HepG2 (cell line): ENCODE data around the gene MYO3B. TPM values are rescaled to one million over a fixed set of nuclear protein-coding genes. Genes with fewer than 3 reads are reported as not detected.

ENCODE experiments used
- ATAC-seq: fragments of 200-7000 bp; cut with Tn5 transposase; 3 replicates; pipeline ENCODE4 v1.9.1; 2020; ENCODE audit warnings: mild to moderate bottlenecking, moderate library complexity
- BruUV-seq: library from RNA; stranded (reverse); fragments of 400-500 nt; replicated peaks from 2 replicates; lab custom pipeline; 2021; lab: Mats Ljungman, UMichigan
- CTCF ChIA-PET: fragments of 300-600 bp; formaldehyde crosslinking; extraction: SDS; loops from one replicate; lab custom pipeline; 2021; ENCODE audit warnings: low total read pairs, inconsistent platforms, low intra/inter-chr PET ratio; lab: Yijun Ruan, JAX
- POLR2A ChIA-PET: fragments of 350-600 bp; sonication (Branson Sonifier 250); formaldehyde crosslinking; loops from one replicate; lab custom pipeline; 2020; ENCODE audit warnings: antibody characterized with exemption, inconsistent platforms; lab: Yijun Ruan, JAX
- DNase-seq: peaks from one replicate; pipeline ENCODE4 v3.0.0-alpha.2; 2015; ENCODE audit warnings: low spot score
- FAIRE-seq: peaks from 3 replicates; lab custom pipeline; 2011; peaks lifted over from hg19 to GRCh38; lab: Jason Lieb, UNC
- H2AFZ ChIP-seq: one replicate; pipeline ENCODE4 v1.6.1; 2011; ENCODE audit warnings: low read length, inconsistent platforms
- H3K27ac ChIP-seq: fragments of 300-600 bp; 3 replicates; pipeline ENCODE4 v1.8.0; 2011; ENCODE audit warnings: mixed run types, mild to moderate bottlenecking, mixed read lengths, low read length, inconsistent platforms; ENCODE audit not compliant: insufficient read depth; ENCODE audit errors: extremely low read length
- H3K27me3 ChIP-seq, 2 experiments: fragments of 200-600 bp in 1 of 2; 2 replicates in 1 of 2; 3 replicates in 1 of 2; pipeline versions ENCODE4 v1.6.0 to v1.8.0; 2011; ENCODE audit warnings: low read length in 2 of 2, mild to moderate bottlenecking in 2 of 2, moderate library complexity in 2 of 2, inconsistent platforms in 1 of 2; ENCODE audit not compliant: insufficient read depth in 2 of 2, control insufficient read depth in 1 of 2
- H3K36me3 ChIP-seq, 2 experiments: fragments of 200-600 bp in 1 of 2; replicated peaks in 1 of 2; 2 replicates in 1 of 2; 3 replicates in 1 of 2; pipeline versions ENCODE4 v1.5.1 to v1.8.0; 2011; ENCODE audit warnings: low read length in 2 of 2, inconsistent platforms in 1 of 2; ENCODE audit not compliant: insufficient read depth in 2 of 2, control insufficient read depth in 1 of 2
- H3K4me1 ChIP-seq: 2 replicates; pipeline ENCODE4 v1.5.1; 2012; ENCODE audit warnings: low read length, inconsistent platforms; ENCODE audit not compliant: insufficient read depth
- H3K4me2 ChIP-seq: 2 replicates; pipeline ENCODE4 v1.6.0; 2011; ENCODE audit warnings: low read depth, low read length, inconsistent platforms
- H3K4me3 ChIP-seq, 3 experiments: fragments of 200-600 bp in 1 of 3; sonication (generic), shearing (Covaris generic) in 1 of 3; replicated peaks in 1 of 3; 2 replicates each; pipeline ENCODE4 v1.5.1; 2011 to 2016; ENCODE audit warnings: low read length in 3 of 3, inconsistent platforms in 2 of 3, low read depth in 2 of 3, mild to moderate bottlenecking in 2 of 3, control low read depth in 1 of 3, mixed read lengths in 1 of 3; ENCODE audit not compliant: insufficient read depth in 1 of 3
- H3K79me2 ChIP-seq: one replicate; pipeline ENCODE4 v1.6.1; 2011; ENCODE audit warnings: low read length, inconsistent platforms; ENCODE audit not compliant: insufficient read depth
- H3K9ac ChIP-seq: 2 replicates; pipeline ENCODE4 v1.6.0; 2011; ENCODE audit warnings: mild to moderate bottlenecking, low read depth, low read length, inconsistent platforms; ENCODE audit not compliant: insufficient read depth
- H3K9me3 ChIP-seq: 2 replicates; pipeline ENCODE4 v1.5.1; 2012; ENCODE audit warnings: mild to moderate bottlenecking, low read length
- H4K20me1 ChIP-seq: 2 replicates; pipeline ENCODE4 v1.6.0; 2011; ENCODE audit warnings: inconsistent platforms, mild to moderate bottlenecking, low read length, moderate library complexity; ENCODE audit not compliant: insufficient read depth
- CEBPG ChIP-seq: IDR thresholded peaks from 2 replicates; pipeline ENCODE4 v1.6.1; 2016
- CREB3 ChIP-seq: sonication (generic); formaldehyde crosslinking; IDR thresholded peaks from 2 replicates; pipeline ENCODE4 v1.5.0; 2020; ENCODE audit warnings: missing genetic modification reagents
- FOSL2 ChIP-seq: sonication (generic); formaldehyde crosslinking; IDR thresholded peaks from 2 replicates; pipeline ENCODE4 v1.4.0; 2020; ENCODE audit warnings: missing genetic modification reagents
- FOXK2 ChIP-seq: fragments of 450-650 bp; IDR thresholded peaks from 2 replicates; pipeline ENCODE4 v1.6.1; 2016
- ISL2 ChIP-seq: sonication (generic); formaldehyde crosslinking; IDR thresholded peaks from 2 replicates; pipeline ENCODE4 v1.5.0; 2020; ENCODE audit warnings: missing genetic modification reagents
- ONECUT2 ChIP-seq: sonication (generic); formaldehyde crosslinking; IDR thresholded peaks from 2 replicates; pipeline ENCODE4 v1.4.0; 2020; ENCODE audit warnings: missing genetic modification reagents
- PAF1 ChIP-seq: IDR thresholded peaks from 2 replicates; pipeline ENCODE4 v1.6.1; 2016; ENCODE audit warnings: missing genetic modification reagents, missing compliant biosample characterization
- RARG ChIP-seq: sonication (generic); formaldehyde crosslinking; IDR thresholded peaks from 2 replicates; pipeline ENCODE4 v1.4.0; 2020; ENCODE audit warnings: low read depth, mild to moderate bottlenecking, missing genetic modification reagents
- SP2 ChIP-seq: sonication (generic); formaldehyde crosslinking; IDR thresholded peaks from 2 replicates; pipeline ENCODE4 v1.5.1; 2020; ENCODE audit warnings: mild to moderate bottlenecking, missing genetic modification reagents
- TBX3 ChIP-seq: fragments of 450-650 bp; IDR thresholded peaks from 2 replicates; pipeline ENCODE4 v1.6.1; 2017; ENCODE audit warnings: antibody characterized with exemption, mild to moderate bottlenecking, inconsistent platforms, borderline replicate concordance
- ZNF713 ChIP-seq: sonication (generic); formaldehyde crosslinking; IDR thresholded peaks from 2 replicates; pipeline ENCODE4 v1.4.0; 2020; ENCODE audit warnings: mild to moderate bottlenecking, missing genetic modification reagents
- ZNF770 ChIP-seq: sonication (generic); formaldehyde crosslinking; IDR thresholded peaks from 2 replicates; pipeline ENCODE4 v1.5.0; 2020; ENCODE audit warnings: mild to moderate bottlenecking, missing genetic modification reagents
- WGBS: methylation state at CpG from one replicate; pipeline ENCODE4 v1.1.6; 2017; ENCODE audit warnings: low lambda C conversion rate; 5-methylcytosine and 5-hydroxymethylcytosine counted together
- in situ Hi-C: cut with HindIII; loops from 2 replicates; pipeline ENCODE4 v1.10.0; 2017; ENCODE audit warnings: low pct_unique_long_range_greater_than_20kb; ENCODE audit not compliant: extremely low pct_ligation_motif_present
- intact Hi-C: fragments of 100-400 bp; cut with micrococcal nuclease; formaldehyde crosslinking; loops from one replicate; pipeline ENCODE4 v1.10.0; 2022; ENCODE audit not compliant: unreplicated experiment
- polyA plus RNA-seq, 8 experiments: library from polyadenylated mRNA; depleted of rRNA in 3 of 8; stranded (reverse) in 7 of 8; unstranded in 1 of 8; fragments of >200 nt; fragmentation: Illumina TruSeq in 4 of 8; extraction: Trizol in 4 of 8; gene quantifications; 2 replicates each; pipeline versions ENCODE4 v1.2.1 to v1.2.3, GENCODE V29; 2011 to 2016; ENCODE audit warnings: low read depth in 4 of 8, missing spikeins in 1 of 8, mixed read lengths in 1 of 8; ENCODE audit not compliant: insufficient read depth in 1 of 8
- total RNA-seq, 5 experiments: library from RNA; depleted of rRNA; stranded (reverse); fragments of >200 nt; fragmentation: Illumina TruSeq; extraction: Trizol; gene quantifications; 2 replicates each; pipeline ENCODE4 v1.2.3, GENCODE V29; 2016; ENCODE audit warnings: low read depth in 1 of 5
- TF ChIP-seq, protein P1 (sequence below): sonication (generic); formaldehyde crosslinking; IDR thresholded peaks from 2 replicates; pipeline ENCODE4 v1.4.0; 2020; ENCODE audit warnings: missing genetic modification reagents
- TF ChIP-seq, protein P2 (sequence below), 2 experiments: sonication (generic) in 1 of 2; formaldehyde crosslinking in 1 of 2; IDR thresholded peaks; 2 replicates each; pipeline versions ENCODE4 v1.4.0 to v1.6.1; 2018 to 2020; ENCODE audit warnings: missing genetic modification reagents in 2 of 2, borderline replicate concordance in 1 of 2, low read depth in 1 of 2, mild to moderate bottlenecking in 1 of 2, missing biosample characterization in 1 of 2
- TF ChIP-seq, protein P3 (sequence below), 2 experiments: sonication (generic) in 1 of 2; formaldehyde crosslinking in 1 of 2; IDR thresholded peaks; 2 replicates each; pipeline versions ENCODE4 v1.4.0 to v1.6.1; 2016 to 2020; ENCODE audit warnings: borderline replicate concordance in 1 of 2, low read depth in 1 of 2, mild to moderate bottlenecking in 1 of 2, missing genetic modification reagents in 1 of 2

MYO3B gene
- total and polyA plus RNA-seq, 2 of the 13 experiments (the other 11 are each of a cell fraction or from before 2014, with no cell fraction given) = 0.01 TPM; not detected in 1

DNA sequence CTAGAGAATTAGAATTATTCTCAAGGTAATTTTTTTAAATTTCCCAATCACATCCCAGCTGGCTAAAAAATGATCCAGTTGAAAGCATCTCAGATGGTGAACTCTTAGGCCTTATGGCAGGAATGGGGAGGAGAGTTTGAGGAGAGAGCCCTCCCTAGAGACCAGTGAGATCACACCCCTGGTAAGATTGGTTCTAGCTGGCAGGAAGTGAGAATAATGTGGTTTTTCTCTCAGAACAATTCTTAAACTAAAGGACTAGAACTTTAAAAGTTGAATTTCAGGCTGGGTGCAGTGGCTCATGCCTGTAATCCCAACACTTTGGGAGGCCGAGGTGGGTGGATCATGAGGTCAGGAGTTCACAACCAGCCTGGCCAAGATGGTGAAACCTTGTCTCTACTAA lies 120.2 kb downstream of the MYO3B start:
- H3K4me3 ChIP-seq = no peak overlapping the region
- no peak for FAIRE-seq
- POLR2A ChIA-PET = no interaction called here
- no peak for DNase-seq
- no peaks in the 10 kb centered on the region for H3K27me3 ChIP-seq
- H2AFZ ChIP-seq = no peak overlapping the region
- H3K4me1 ChIP-seq = no peaks in the 10 kb centered on the region
- TF ChIP-seq FOXK2 = no peak
- TF ChIP-seq ZNF713 (CRISPR knock-in tag) = no peak
- TF ChIP-seq PAF1 = no peak
- no peak for TF ChIP-seq ISL2
- TF ChIP-seq ONECUT2 (CRISPR knock-in tag) = no peak
- no peak for TF ChIP-seq CEBPG (CRISPR knock-in tag)
- TF ChIP-seq RARG (CRISPR knock-in tag) = no peak
- no peak for TF ChIP-seq FOSL2 (CRISPR knock-in tag)
- TF ChIP-seq, protein P1, sequence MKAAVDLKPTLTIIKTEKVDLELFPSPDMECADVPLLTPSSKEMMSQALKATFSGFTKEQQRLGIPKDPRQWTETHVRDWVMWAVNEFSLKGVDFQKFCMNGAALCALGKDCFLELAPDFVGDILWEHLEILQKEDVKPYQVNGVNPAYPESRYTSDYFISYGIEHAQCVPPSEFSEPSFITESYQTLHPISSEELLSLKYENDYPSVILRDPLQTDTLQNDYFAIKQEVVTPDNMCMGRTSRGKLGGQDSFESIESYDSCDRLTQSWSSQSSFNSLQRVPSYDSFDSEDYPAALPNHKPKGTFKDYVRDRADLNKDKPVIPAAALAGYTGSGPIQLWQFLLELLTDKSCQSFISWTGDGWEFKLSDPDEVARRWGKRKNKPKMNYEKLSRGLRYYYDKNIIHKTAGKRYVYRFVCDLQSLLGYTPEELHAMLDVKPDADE = no peak
- TF ChIP-seq TBX3 = no peak
- TF ChIP-seq SP2 (CRISPR knock-in tag) = no peak
- no peak for TF ChIP-seq ZNF770 (CRISPR knock-in tag)
- no peak for TF ChIP-seq CREB3 (CRISPR knock-in tag)
- TF ChIP-seq, protein P2, sequence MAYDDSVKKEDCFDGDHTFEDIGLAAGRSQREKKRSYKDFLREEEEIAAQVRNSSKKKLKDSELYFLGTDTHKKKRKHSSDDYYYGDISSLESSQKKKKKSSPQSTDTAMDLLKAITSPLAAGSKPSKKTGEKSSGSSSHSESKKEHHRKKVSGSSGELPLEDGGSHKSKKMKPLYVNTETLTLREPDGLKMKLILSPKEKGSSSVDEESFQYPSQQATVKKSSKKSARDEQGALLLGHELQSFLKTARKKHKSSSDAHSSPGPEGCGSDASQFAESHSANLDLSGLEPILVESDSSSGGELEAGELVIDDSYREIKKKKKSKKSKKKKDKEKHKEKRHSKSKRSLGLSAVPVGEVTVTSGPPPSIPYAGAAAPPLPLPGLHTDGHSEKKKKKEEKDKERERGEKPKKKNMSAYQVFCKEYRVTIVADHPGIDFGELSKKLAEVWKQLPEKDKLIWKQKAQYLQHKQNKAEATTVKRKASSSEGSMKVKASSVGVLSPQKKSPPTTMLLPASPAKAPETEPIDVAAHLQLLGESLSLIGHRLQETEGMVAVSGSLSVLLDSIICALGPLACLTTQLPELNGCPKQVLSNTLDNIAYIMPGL (CRISPR knock-in tag; IDR thresholded peaks at IDR 0.05; ENCODE audit: borderline replicate concordance in 1 of 2, low read depth in 1 of 2) = no peak
- TF ChIP-seq, protein P3, sequence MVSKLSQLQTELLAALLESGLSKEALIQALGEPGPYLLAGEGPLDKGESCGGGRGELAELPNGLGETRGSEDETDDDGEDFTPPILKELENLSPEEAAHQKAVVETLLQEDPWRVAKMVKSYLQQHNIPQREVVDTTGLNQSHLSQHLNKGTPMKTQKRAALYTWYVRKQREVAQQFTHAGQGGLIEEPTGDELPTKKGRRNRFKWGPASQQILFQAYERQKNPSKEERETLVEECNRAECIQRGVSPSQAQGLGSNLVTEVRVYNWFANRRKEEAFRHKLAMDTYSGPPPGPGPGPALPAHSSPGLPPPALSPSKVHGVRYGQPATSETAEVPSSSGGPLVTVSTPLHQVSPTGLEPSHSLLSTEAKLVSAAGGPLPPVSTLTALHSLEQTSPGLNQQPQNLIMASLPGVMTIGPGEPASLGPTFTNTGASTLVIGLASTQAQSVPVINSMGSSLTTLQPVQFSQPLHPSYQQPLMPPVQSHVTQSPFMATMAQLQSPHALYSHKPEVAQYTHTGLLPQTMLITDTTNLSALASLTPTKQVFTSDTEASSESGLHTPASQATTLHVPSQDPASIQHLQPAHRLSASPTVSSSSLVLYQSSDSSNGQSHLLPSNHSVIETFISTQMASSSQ (IDR thresholded peaks at IDR 0.05; ENCODE audit: low read depth) = no peak
- TF ChIP-seq, protein P3 (CRISPR knock-in tag; IDR thresholded peaks at IDR 0.05; ENCODE audit: borderline replicate concordance) = no peak
- in situ Hi-C loops (no loop called here), intact Hi-C loops (no loop called here)
- no peaks in the 10 kb centered on the region for H3K79me2 ChIP-seq
- no peak for ATAC-seq
- CTCF ChIA-PET = no interaction called here
- no peak overlapping the region for H3K4me2 ChIP-seq
- H3K36me3 ChIP-seq = no peaks in the 10 kb centered on the region
- H3K27ac ChIP-seq = no peak overlapping the region
- 0% methylated on average over 1 of the region's 1 CpG for WGBS
- H4K20me1 ChIP-seq = no peaks in the 10 kb centered on the region
- no TSS peak for BruUV-seq
- H3K9ac ChIP-seq = no peak overlapping the region
- no peaks in the 10 kb centered on the region for H3K9me3 ChIP-seq
